ENCODE measurements around the gene ZNF761.
"Not testable (repeated sequence)": the region's sequence is repeated elsewhere in the genome, so short reads cannot be mapped to it uniquely, and the experiment has no call there.

DNA sequence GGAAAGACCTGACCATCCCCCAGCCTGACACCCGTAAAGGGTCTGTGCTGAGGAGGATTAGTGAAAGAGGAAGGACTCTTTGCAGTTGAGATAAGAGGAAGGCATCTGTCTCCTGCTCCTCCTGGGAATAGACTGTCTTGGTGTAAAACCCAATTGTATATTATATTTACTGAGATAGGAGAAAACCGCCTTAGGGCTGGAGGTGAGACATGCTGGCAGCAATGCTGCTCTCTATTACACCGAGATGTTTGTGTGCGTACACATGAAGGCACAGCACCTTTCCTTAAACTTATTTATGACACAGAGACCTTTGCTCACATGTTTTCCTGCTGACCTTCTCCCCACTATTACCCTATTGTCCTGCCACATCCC, 66.2 kb downstream of the ZNF761 start:
- TF ChIP-seq, protein P1, sequence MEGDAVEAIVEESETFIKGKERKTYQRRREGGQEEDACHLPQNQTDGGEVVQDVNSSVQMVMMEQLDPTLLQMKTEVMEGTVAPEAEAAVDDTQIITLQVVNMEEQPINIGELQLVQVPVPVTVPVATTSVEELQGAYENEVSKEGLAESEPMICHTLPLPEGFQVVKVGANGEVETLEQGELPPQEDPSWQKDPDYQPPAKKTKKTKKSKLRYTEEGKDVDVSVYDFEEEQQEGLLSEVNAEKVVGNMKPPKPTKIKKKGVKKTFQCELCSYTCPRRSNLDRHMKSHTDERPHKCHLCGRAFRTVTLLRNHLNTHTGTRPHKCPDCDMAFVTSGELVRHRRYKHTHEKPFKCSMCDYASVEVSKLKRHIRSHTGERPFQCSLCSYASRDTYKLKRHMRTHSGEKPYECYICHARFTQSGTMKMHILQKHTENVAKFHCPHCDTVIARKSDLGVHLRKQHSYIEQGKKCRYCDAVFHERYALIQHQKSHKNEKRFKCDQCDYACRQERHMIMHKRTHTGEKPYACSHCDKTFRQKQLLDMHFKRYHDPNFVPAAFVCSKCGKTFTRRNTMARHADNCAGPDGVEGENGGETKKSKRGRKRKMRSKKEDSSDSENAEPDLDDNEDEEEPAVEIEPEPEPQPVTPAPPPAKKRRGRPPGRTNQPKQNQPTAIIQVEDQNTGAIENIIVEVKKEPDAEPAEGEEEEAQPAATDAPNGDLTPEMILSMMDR (IDR thresholded peaks at IDR 0.05), result not testable (repeated sequence)
- not testable (repeated sequence) for TF ChIP-seq POLR2A (IDR thresholded peaks at IDR 0.05)
